Liver (tissue), 9 donors: Measurements from ENCODE around the gene KIAA0513. TPM values are rescaled to one million over a fixed set of nuclear protein-coding genes. Genes with fewer than 3 reads are reported as not detected.

ENCODE experiments used
- DNase-seq: peaks from one replicate; pipeline ENCODE4 v3.0.0-alpha.2; 2017; ENCODE audit warnings: low spot score
- H3K27ac ChIP-seq, 2 donors: one replicate each; pipeline ENCODE4 v1.7.0; 2013; ENCODE audit warnings: inconsistent platforms in 2 of 2, low read length in 2 of 2, control low read depth in 1 of 2, low read depth in 1 of 2, mild to moderate bottlenecking in 1 of 2
- H3K27me3 ChIP-seq, 4 donors: one replicate each; pipeline versions ENCODE4 v1.6.1 to v1.7.0; 2013; ENCODE audit warnings: low read length in 3 of 4, inconsistent platforms in 1 of 4, mild to moderate bottlenecking in 1 of 4, moderate library complexity in 1 of 4; ENCODE audit not compliant: control insufficient read depth in 4 of 4, insufficient read depth in 4 of 4
- H3K36me3 ChIP-seq, 4 donors: one replicate each; pipeline versions ENCODE4 v1.6.1 to v1.7.0; 2013; ENCODE audit warnings: low read length in 3 of 4, mild to moderate bottlenecking in 3 of 4, low read depth in 1 of 4, moderate library complexity in 1 of 4; ENCODE audit not compliant: control insufficient read depth in 4 of 4, insufficient read depth in 3 of 4
- H3K4me1 ChIP-seq, 4 donors: one replicate each; pipeline versions ENCODE4 v1.6.1 to v1.7.0; 2013; ENCODE audit warnings: low read length in 3 of 4, mild to moderate bottlenecking in 3 of 4, moderate library complexity in 1 of 4; ENCODE audit not compliant: control insufficient read depth in 4 of 4, insufficient read depth in 4 of 4
- H3K4me3 ChIP-seq, 3 donors: one replicate each; pipeline versions ENCODE4 v1.6.1 to v1.7.0; 2013; ENCODE audit warnings: low read length in 3 of 3, control low read depth in 1 of 3, low read depth in 1 of 3, mild to moderate bottlenecking in 1 of 3
- H3K9ac ChIP-seq, 2 donors: one replicate each; pipeline ENCODE4 v1.7.0; 2013; ENCODE audit warnings: low read length in 2 of 2, mild to moderate bottlenecking in 2 of 2, moderate library complexity in 2 of 2, control low read depth in 1 of 2, low read depth in 1 of 2
- H3K9me3 ChIP-seq, 4 donors: one replicate each; pipeline versions ENCODE4 v1.6.1 to v1.7.0; 2013; ENCODE audit warnings: low read length in 3 of 4; ENCODE audit not compliant: control insufficient read depth in 4 of 4
- ATF3 ChIP-seq: IDR thresholded peaks from 2 replicates; pipeline ENCODE4 v1.6.1; 2016; ENCODE audit warnings: antibody characterized with exemption
- EGR1 ChIP-seq, 2 donors: IDR thresholded peaks; 2 replicates each; pipeline ENCODE4 v1.6.1; 2016 to 2018; ENCODE audit warnings: antibody characterized with exemption in 2 of 2, low read depth in 2 of 2
- FOXA1 ChIP-seq: IDR thresholded peaks from 2 replicates; pipeline ENCODE4 v1.6.1; 2016; ENCODE audit warnings: antibody characterized with exemption
- FOXA2 ChIP-seq: IDR thresholded peaks from 2 replicates; pipeline ENCODE4 v1.6.1; 2016; ENCODE audit warnings: antibody characterized with exemption
- GABPA ChIP-seq, 2 donors: IDR thresholded peaks in 1 of 2; conservative IDR thresholded peaks in 1 of 2; 2 replicates each; pipeline ENCODE4 v1.6.1; 2016; ENCODE audit warnings: antibody characterized with exemption in 2 of 2, mild to moderate bottlenecking in 1 of 2, moderate library complexity in 1 of 2
- HNF4A ChIP-seq, 2 donors: conservative IDR thresholded peaks; 2 replicates each; pipeline ENCODE4 v1.6.1; 2016; ENCODE audit warnings: antibody characterized with exemption in 2 of 2, mild to moderate bottlenecking in 2 of 2
- MAX ChIP-seq: IDR thresholded peaks from 2 replicates; pipeline ENCODE4 v1.6.1; 2016; ENCODE audit warnings: antibody characterized with exemption
- NR2F2 ChIP-seq: IDR thresholded peaks from 2 replicates; pipeline ENCODE4 v1.6.1; 2016; ENCODE audit warnings: antibody characterized with exemption
- RAD21 ChIP-seq, 2 donors: IDR thresholded peaks; 2 replicates each; pipeline ENCODE4 v1.6.1; 2016; ENCODE audit warnings: antibody characterized with exemption in 2 of 2, mild to moderate bottlenecking in 2 of 2
- REST ChIP-seq: IDR thresholded peaks from 2 replicates; pipeline ENCODE4 v1.6.1; 2016; ENCODE audit warnings: antibody characterized with exemption, mild to moderate bottlenecking
- SP1 ChIP-seq: IDR thresholded peaks from 2 replicates; pipeline ENCODE4 v1.6.1; 2018; ENCODE audit warnings: antibody characterized with exemption, mild to moderate bottlenecking
- TAF1 ChIP-seq: conservative IDR thresholded peaks from 2 replicates; pipeline ENCODE4 v1.6.1; 2016; ENCODE audit warnings: antibody characterized with exemption, mild to moderate bottlenecking
- ZBTB33 ChIP-seq: IDR thresholded peaks from 2 replicates; pipeline ENCODE4 v1.6.1; 2016; ENCODE audit warnings: antibody characterized with exemption
- WGBS: extraction: QIAGEN DNeasy Blood & Tissue Kit; methylation state at CpG from one replicate; pipeline ENCODE4 v1.1.7; 2013; 5-methylcytosine and 5-hydroxymethylcytosine counted together
- polyA plus RNA-seq, 2 donors: library from polyadenylated mRNA; stranded (reverse) in 1 of 2; unstranded in 1 of 2; fragments of 200-250 nt in 1 of 2; fragments of >200 nt in 1 of 2; fragmentation: Nextera tagmentation in 1 of 2; extraction: Ambion mirVana in 1 of 2; gene quantifications; one replicate each; pipeline versions ENCODE4 v1.2.1 to v1.2.3, GENCODE V29; 2013 to 2015
- total RNA-seq, 2 donors: library from RNA; depleted of rRNA; stranded (reverse); fragments of >200 nt; gene quantifications; one replicate each; pipeline ENCODE4 v1.2.3, GENCODE V29; 2014
- donor health status: healthy.
- donor health status: healthy.
- donor health status: healthy.
- donor health status: healthy.
- donor health status: healthy.

KIAA0513 gene
- total and polyA plus RNA-seq, 4 donors = 1.5 to 5.9 (median 2.9) TPM

- Histone ChIP-seq H3K9me3 (no peaks in the 10 kb centered on the region), H3K27ac (no peak overlapping the region), H3K27me3 (no peaks in the 10 kb centered on the region), H3K4me3 (no peak overlapping the region), H3K4me1 (no peaks in the 10 kb centered on the region), H3K36me3 (no peaks in the 10 kb centered on the region), H3K9ac (no peak overlapping the region)
- TF ChIP-seq RAD21 (IDR thresholded peaks at IDR 0.05) (no peak), GABPA (IDR thresholded peaks at IDR 0.05 in 1 of 2, conservative IDR thresholded peaks at IDR 0.05 in 1 of 2) (no peak)
- 88% methylated on average over 23 of the region's 23 CpGs for WGBS
- no peak for DNase-seq
Measured at GRCh38 chr16:85103114-85104079, 75.8 kb downstream of the KIAA0513 start.

- H3K27ac ChIP-seq = no peak overlapping the region
- no peaks in the 10 kb centered on the region for H3K36me3 ChIP-seq
- WGBS = 88% methylated on average over 12 of the region's 12 CpGs
- no peaks in the 10 kb centered on the region for H3K9me3 ChIP-seq
- no peaks in the 10 kb centered on the region for H3K4me1 ChIP-seq
- DNase-seq = no peak
- no peak overlapping the region for H3K4me3 ChIP-seq
- TF ChIP-seq RAD21 (IDR thresholded peaks at IDR 0.05) = no peak
- TF ChIP-seq ATF3 = no peak
- no peak for TF ChIP-seq ZBTB33
- TF ChIP-seq SP1 = no peak
- TF ChIP-seq MAX = no peak
- TF ChIP-seq REST = no peak
- no peak overlapping the region for H3K9ac ChIP-seq
- H3K27me3 ChIP-seq = no peaks in the 10 kb centered on the region
Measured at GRCh38 chr16:85104147-85104546, 76.6 kb downstream of the KIAA0513 start.

- no peak for DNase-seq
- H3K27ac ChIP-seq = no peak overlapping the region
- no peaks in the 10 kb centered on the region for H3K27me3 ChIP-seq
- no peaks in the 10 kb centered on the region for H3K4me1 ChIP-seq
- no peaks in the 10 kb centered on the region for H3K36me3 ChIP-seq
- H3K4me3 ChIP-seq = no peak overlapping the region
- H3K9ac ChIP-seq = no peak overlapping the region
- 76% methylated on average over 11 of the region's 11 CpGs for WGBS
- H3K9me3 ChIP-seq = no peaks in the 10 kb centered on the region
- TF ChIP-seq NR2F2 = no peak
- no peak for TF ChIP-seq EGR1 (IDR thresholded peaks at IDR 0.05; ENCODE audit: low read depth in 2 of 2)
- no peak for TF ChIP-seq FOXA2
- no peak for TF ChIP-seq HNF4A (conservative IDR thresholded peaks at IDR 0.05)
- no peak for TF ChIP-seq FOXA1
- no peak for TF ChIP-seq GABPA (IDR thresholded peaks at IDR 0.05 in 1 of 2, conservative IDR thresholded peaks at IDR 0.05 in 1 of 2)
- no peak for TF ChIP-seq TAF1
- TF ChIP-seq REST = no peak
- no peak for TF ChIP-seq ZBTB33
Measured at GRCh38 chr16:85104821-85105391, 77.3 kb downstream of the KIAA0513 start.
